Fibroblast of the aortic adventitia (primary cell): ENCODE results near the gene RETREG3. TPM values are rescaled to one million over a fixed set of nuclear protein-coding genes. Genes with fewer than 3 reads are reported as not detected.
"Not testable (repeated sequence)": the region's sequence is repeated elsewhere in the genome, so short reads cannot be mapped to it uniquely, and the experiment has no call there.

ENCODE experiments used
- DNase-seq: peaks from one replicate; pipeline ENCODE4 v3.0.0-alpha.2; 2010; ENCODE audit warnings: low read depth
- H3K4me3 ChIP-seq: 2 replicates; pipeline ENCODE4 v1.5.1; 2011; ENCODE audit warnings: low read depth, mild to moderate bottlenecking, control low read depth, low read length, moderate library complexity
- CTCF ChIP-seq: IDR thresholded peaks from 2 replicates; pipeline ENCODE4 v1.5.1; 2011; ENCODE audit warnings: mild to moderate bottlenecking, low read length, control low read depth, inconsistent platforms; ENCODE audit not compliant: insufficient read depth
- total RNA-seq: library from RNA; depleted of rRNA; stranded (reverse); fragments of >200 nt; gene quantifications from 2 replicates; pipeline ENCODE4 v1.2.3, GENCODE V29; 2012; ENCODE audit warnings: low replicate concordance

The RETREG3 gene
- total RNA-seq, 1 donor, result 52.6 TPM

GRCh38 chr17:42623732-42624596 lies 14.8 kb upstream of the RETREG3 start:
- TF ChIP-seq CTCF, result peak; percentile 4
- no peak overlapping the region for H3K4me3 ChIP-seq
- DNase-seq, result peak; percentile 67

GRCh38 chr17:42623271-42623670 lies 14.1 kb upstream of the RETREG3 start:
- H3K4me3 ChIP-seq, result no peak overlapping the region
- TF ChIP-seq CTCF, result no peak
- no peak for DNase-seq

- DNase-seq, H3K4me3 ChIP-seq: not testable (repeated sequence)
These were observed 12.8 kb upstream of the RETREG3 start for GRCh38 chr17:42621987-42622386.

- no peak for TF ChIP-seq CTCF
- DNase-seq, result no peak
- no peak overlapping the region for H3K4me3 ChIP-seq
These were observed 9.4 kb upstream of the RETREG3 start for GRCh38 chr17:42618442-42619150.

- TF ChIP-seq CTCF, result no peak
- DNase-seq, result no peak
- H3K4me3 ChIP-seq, result no peak overlapping the region
These were observed 8.8 kb upstream of the RETREG3 start for GRCh38 chr17:42617956-42618431.

GRCh38 chr17:42613699-42614295 lies 4.6 kb upstream of the RETREG3 start:
- no peak for TF ChIP-seq CTCF
- no peak overlapping the region for H3K4me3 ChIP-seq
- no peak for DNase-seq

GRCh38 chr17:42612013-42612412 lies 2.8 kb upstream of the RETREG3 start:
- no peak overlapping the region for H3K4me3 ChIP-seq
- DNase-seq, result no peak
- no peak for TF ChIP-seq CTCF

- DNase-seq, result not testable (repeated sequence)
- peak overlapping the region; percentile 86 for H3K4me3 ChIP-seq
These were observed 934 bp upstream of the RETREG3 start for GRCh38 chr17:42609814-42610801.
